HepG2 (cell line): Measurements from ENCODE around the gene BATF2. TPM values are rescaled to one million over a fixed set of nuclear protein-coding genes. Genes with fewer than 3 reads are reported as not detected.

Experiments used
- AGO2 ChIP-seq: fragments of 200-400 bp; formaldehyde crosslinking; optimal IDR thresholded peaks from 2 replicates; pipeline ENCODE3; 2017; ENCODE audit warnings: mild to moderate bottlenecking, low read depth, low read length, moderate library complexity
- ATF1 ChIP-seq: IDR thresholded peaks from 2 replicates; pipeline ENCODE4 v1.6.1; 2016; ENCODE audit warnings: mild to moderate bottlenecking, control low read depth
- CAMTA2 ChIP-seq: sonication (generic); formaldehyde crosslinking; IDR thresholded peaks from 2 replicates; pipeline ENCODE4 v1.4.0; 2020; ENCODE audit warnings: mild to moderate bottlenecking, missing genetic modification reagents, borderline replicate concordance
- EP300 ChIP-seq, 3 experiments: sonication (generic) in 1 of 3; formaldehyde crosslinking in 1 of 3; IDR thresholded peaks; 2 replicates each; pipeline versions ENCODE4 v1.5.1 to v1.6.1; 2011 to 2020; ENCODE audit warnings: low read depth in 2 of 3, low read length in 2 of 3, borderline replicate concordance in 1 of 3, improper control_type of control experiment in 1 of 3, mild to moderate bottlenecking in 1 of 3, missing genetic modification reagents in 1 of 3, moderate library complexity in 1 of 3
- FOXA3 ChIP-seq: IDR thresholded peaks from 2 replicates; pipeline ENCODE4 v1.6.1; 2016; ENCODE audit warnings: missing genetic modification reagents, missing compliant biosample characterization
- FOXC1 ChIP-seq: sonication (generic); formaldehyde crosslinking; IDR thresholded peaks from 2 replicates; pipeline ENCODE4 v1.8.0; 2022; ENCODE audit warnings: mild to moderate bottlenecking, missing genetic modification reagents, borderline replicate concordance
- HOXA7 ChIP-seq: sonication (generic); formaldehyde crosslinking; IDR thresholded peaks from 2 replicates; pipeline ENCODE4 v1.8.1; 2022; ENCODE audit warnings: mild to moderate bottlenecking, missing genetic modification reagents, moderate library complexity
- IKZF4 ChIP-seq: sonication (generic); formaldehyde crosslinking; IDR thresholded peaks from 2 replicates; pipeline ENCODE4 v1.5.1; 2020; ENCODE audit warnings: borderline replicate concordance, mild to moderate bottlenecking, low read depth, missing genetic modification reagents; ENCODE audit errors: not compliant biosample characterization
- JARID2 ChIP-seq: sonication (generic); formaldehyde crosslinking; IDR thresholded peaks from 2 replicates; pipeline ENCODE4 v1.8.1; 2023; ENCODE audit warnings: missing genetic modification reagents, inconsistent platforms; ENCODE audit not compliant: insufficient replicate concordance
- KDM6A ChIP-seq: IDR thresholded peaks from 2 replicates; pipeline ENCODE4 v1.6.1; 2016; ENCODE audit warnings: low read depth
- NFE2 ChIP-seq: sonication (generic); formaldehyde crosslinking; IDR thresholded peaks from 2 replicates; pipeline ENCODE4 v1.4.0; 2020; ENCODE audit warnings: missing genetic modification reagents
- PAXIP1 ChIP-seq: sonication (generic); formaldehyde crosslinking; conservative IDR thresholded peaks from 2 replicates; pipeline ENCODE4 v1.4.0; 2020; ENCODE audit warnings: mild to moderate bottlenecking, missing genetic modification reagents, moderate library complexity
- POLR2G ChIP-seq: fragments of 200-400 bp; formaldehyde crosslinking; IDR thresholded peaks from 2 replicates; pipeline ENCODE4 v1.6.1; 2018; ENCODE audit warnings: mild to moderate bottlenecking, low read depth, low read length, moderate library complexity
- RARG ChIP-seq: sonication (generic); formaldehyde crosslinking; IDR thresholded peaks from 2 replicates; pipeline ENCODE4 v1.4.0; 2020; ENCODE audit warnings: low read depth, mild to moderate bottlenecking, missing genetic modification reagents
- RXRA ChIP-seq: sonication (generic); formaldehyde crosslinking; IDR thresholded peaks from 2 replicates; pipeline ENCODE4 v1.5.1; 2020; ENCODE audit warnings: missing genetic modification reagents
- SALL1 ChIP-seq: sonication (generic); formaldehyde crosslinking; IDR thresholded peaks from 2 replicates; pipeline ENCODE4 v1.8.0; 2022; ENCODE audit warnings: mild to moderate bottlenecking, missing genetic modification reagents
- SRF ChIP-seq: IDR thresholded peaks from 2 replicates; pipeline ENCODE4 v1.6.1; 2011; ENCODE audit warnings: mild to moderate bottlenecking, low read depth, low read length, moderate library complexity
- SUZ12 ChIP-seq: fragments of 150-350 bp; IDR thresholded peaks from 2 replicates; pipeline ENCODE4 v1.6.1; 2014; ENCODE audit warnings: low read depth, low read length
- TBL1XR1 ChIP-seq: fragments of 150-350 bp; IDR thresholded peaks from 2 replicates; pipeline ENCODE4 v1.6.1; 2014; ENCODE audit warnings: borderline replicate concordance, low read length; ENCODE audit not compliant: partially characterized antibody
- TBX3 ChIP-seq: fragments of 450-650 bp; IDR thresholded peaks from 2 replicates; pipeline ENCODE4 v1.6.1; 2017; ENCODE audit warnings: antibody characterized with exemption, mild to moderate bottlenecking, inconsistent platforms, borderline replicate concordance
- ZBTB7A ChIP-seq: sonication (generic); formaldehyde crosslinking; IDR thresholded peaks from 2 replicates; pipeline ENCODE4 v1.8.0; 2022; ENCODE audit warnings: mild to moderate bottlenecking, missing genetic modification reagents
- ZGPAT ChIP-seq: IDR thresholded peaks from 2 replicates; pipeline ENCODE4 v1.6.1; 2016; ENCODE audit warnings: mild to moderate bottlenecking
- ZMYM4 ChIP-seq: sonication (generic); formaldehyde crosslinking; IDR thresholded peaks from 2 replicates; pipeline ENCODE4 v1.8.1; 2023; ENCODE audit warnings: mild to moderate bottlenecking, missing genetic modification reagents
- ZNF326 ChIP-seq: sonication (generic); formaldehyde crosslinking; IDR thresholded peaks from 2 replicates; pipeline ENCODE4 v1.4.0; 2020; ENCODE audit warnings: missing genetic modification reagents, borderline replicate concordance
- ZNF562 ChIP-seq: sonication (generic); formaldehyde crosslinking; IDR thresholded peaks from 2 replicates; pipeline ENCODE4 v1.8.0; 2022; ENCODE audit warnings: missing genetic modification reagents, borderline replicate concordance
- ZNF616 ChIP-seq: sonication (generic); formaldehyde crosslinking; IDR thresholded peaks from 2 replicates; pipeline ENCODE4 v1.5.0; 2020; ENCODE audit warnings: low read depth, mild to moderate bottlenecking, missing genetic modification reagents
- polyA plus RNA-seq, 8 experiments: library from polyadenylated mRNA; depleted of rRNA in 3 of 8; stranded (reverse) in 7 of 8; unstranded in 1 of 8; fragments of >200 nt; fragmentation: Illumina TruSeq in 4 of 8; extraction: Trizol in 4 of 8; gene quantifications; 2 replicates each; pipeline versions ENCODE4 v1.2.1 to v1.2.3, GENCODE V29; 2011 to 2016; ENCODE audit warnings: low read depth in 4 of 8, missing spikeins in 1 of 8, mixed read lengths in 1 of 8; ENCODE audit not compliant: insufficient read depth in 1 of 8
- total RNA-seq, 5 experiments: library from RNA; depleted of rRNA; stranded (reverse); fragments of >200 nt; fragmentation: Illumina TruSeq; extraction: Trizol; gene quantifications; 2 replicates each; pipeline ENCODE4 v1.2.3, GENCODE V29; 2016; ENCODE audit warnings: low read depth in 1 of 5

BATF2 gene
- total and polyA plus RNA-seq, 2 of the 13 experiments (the other 11 are each of a cell fraction or from before 2014, with no cell fraction given), result 2.8 to 3.9 TPM

GRCh38 chr11:65040847-65041622, 44.3 kb upstream of the BATF2 start, which contains the start of gene SAC3D1 (continued):
- peak; percentile 69 for TF ChIP-seq POLR2G
- peak; percentile 63 for TF ChIP-seq AGO2
- no peak for TF ChIP-seq NFE2 (CRISPR knock-in tag)
- peak; percentile 39; the same call in 1 of the 2 replicates for TF ChIP-seq ATF1 (CRISPR knock-in tag)
- TF ChIP-seq ZGPAT, result 0 out of 2 replicates have a peak, but pooled peaks have one; percentile 71
- TF ChIP-seq ZBTB7A, result peak; percentile 33; the same call in 1 of the 2 replicates
- TF ChIP-seq FOXC1 (CRISPR knock-in tag), result no peak
- peak; percentile 31; the same call in 1 of the 2 replicates for TF ChIP-seq FOXA3 (CRISPR knock-in tag)
- TF ChIP-seq SRF, result no peak
- 0 out of 2 replicates have a peak, but pooled peaks have one; percentile 63 for TF ChIP-seq PAXIP1 (CRISPR knock-in tag)
- no peak for TF ChIP-seq ZNF562 (CRISPR knock-in tag)
- TF ChIP-seq ZNF616 (CRISPR knock-in tag), result no peak; the same call in 1 of the 2 replicates
- no peak; the same call in 1 of the 2 replicates for TF ChIP-seq CAMTA2 (CRISPR knock-in tag)
- no peak for TF ChIP-seq TBL1XR1
- peak; percentile 61; the same call in 1 of the 2 replicates for TF ChIP-seq ZMYM4 (CRISPR knock-in tag)
- TF ChIP-seq SUZ12, result peak; percentile 29; the same call in 1 of the 2 replicates
- peak; percentile 92 for TF ChIP-seq IKZF4
- TF ChIP-seq TBX3, result peak; percentile 49; the same call in 1 of the 2 replicates
- no peak for TF ChIP-seq KDM6A (CRISPR knock-in tag)
- no peak for TF ChIP-seq RARG (CRISPR knock-in tag)
- TF ChIP-seq SALL1, result peak; percentile 30; the same call in 1 of the 2 replicates
- TF ChIP-seq RXRA (CRISPR knock-in tag), result peak; percentile 75
- TF ChIP-seq JARID2 (CRISPR knock-in tag), result no peak
- no peak for TF ChIP-seq HOXA7 (CRISPR knock-in tag)
- TF ChIP-seq EP300 (IDR thresholded peaks at IDR 0.05; ENCODE audit: low read depth in 2 of 2, low read length in 2 of 2), result no peak
- no peak for TF ChIP-seq EP300 (CRISPR knock-in tag; IDR thresholded peaks at IDR 0.05; ENCODE audit: borderline replicate concordance)
- no peak for TF ChIP-seq ZNF326 (CRISPR knock-in tag)
